ENCODE measurements around the gene ZFP90. TPM values are rescaled to one million over a fixed set of nuclear protein-coding genes. Genes with fewer than 3 reads are reported as not detected.
"Not testable (repeated sequence)": the region's sequence is repeated elsewhere in the genome, so short reads cannot be mapped to it uniquely, and the experiment has no call there.

Gene ZFP90
- total RNA-seq, 6 donors from 2014 or later = 14.3 to 33.5 (median 20.6) TPM

DNA sequence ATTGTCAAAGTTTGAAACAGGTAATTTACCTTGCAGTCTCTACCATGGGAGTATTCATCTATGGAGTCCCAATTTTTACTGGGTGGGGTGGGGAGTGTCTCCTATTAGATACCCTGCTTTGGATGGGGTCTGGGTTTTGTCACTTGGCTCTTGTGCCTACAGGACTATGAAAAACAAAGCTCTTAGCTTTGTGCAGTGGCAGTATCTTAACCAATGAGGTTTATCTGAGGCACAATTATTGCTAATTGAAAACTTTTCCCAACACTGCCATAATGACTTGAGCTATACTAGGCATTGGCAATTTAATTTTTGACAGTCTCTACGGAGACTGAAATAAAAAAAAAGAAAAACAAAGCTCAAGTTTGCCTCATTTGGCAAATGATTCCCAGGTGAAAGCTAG, 3.8 kb upstream of the ZFP90 start:
- TF ChIP-seq, protein P1, sequence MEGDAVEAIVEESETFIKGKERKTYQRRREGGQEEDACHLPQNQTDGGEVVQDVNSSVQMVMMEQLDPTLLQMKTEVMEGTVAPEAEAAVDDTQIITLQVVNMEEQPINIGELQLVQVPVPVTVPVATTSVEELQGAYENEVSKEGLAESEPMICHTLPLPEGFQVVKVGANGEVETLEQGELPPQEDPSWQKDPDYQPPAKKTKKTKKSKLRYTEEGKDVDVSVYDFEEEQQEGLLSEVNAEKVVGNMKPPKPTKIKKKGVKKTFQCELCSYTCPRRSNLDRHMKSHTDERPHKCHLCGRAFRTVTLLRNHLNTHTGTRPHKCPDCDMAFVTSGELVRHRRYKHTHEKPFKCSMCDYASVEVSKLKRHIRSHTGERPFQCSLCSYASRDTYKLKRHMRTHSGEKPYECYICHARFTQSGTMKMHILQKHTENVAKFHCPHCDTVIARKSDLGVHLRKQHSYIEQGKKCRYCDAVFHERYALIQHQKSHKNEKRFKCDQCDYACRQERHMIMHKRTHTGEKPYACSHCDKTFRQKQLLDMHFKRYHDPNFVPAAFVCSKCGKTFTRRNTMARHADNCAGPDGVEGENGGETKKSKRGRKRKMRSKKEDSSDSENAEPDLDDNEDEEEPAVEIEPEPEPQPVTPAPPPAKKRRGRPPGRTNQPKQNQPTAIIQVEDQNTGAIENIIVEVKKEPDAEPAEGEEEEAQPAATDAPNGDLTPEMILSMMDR (IDR thresholded peaks at IDR 0.05) = no peak
- TF ChIP-seq EP300 (IDR thresholded peaks at IDR 0.05) (no peak), POLR2A (IDR thresholded peaks at IDR 0.05) (no peak), POLR2AphosphoS5 (IDR thresholded peaks at IDR 0.05) (no peak)
- no peak for ATAC-seq (ENCODE audit: low FRiP score in 2 of 2)
- no peaks in the 10 kb centered on the region for H3K9me3 ChIP-seq

DNA sequence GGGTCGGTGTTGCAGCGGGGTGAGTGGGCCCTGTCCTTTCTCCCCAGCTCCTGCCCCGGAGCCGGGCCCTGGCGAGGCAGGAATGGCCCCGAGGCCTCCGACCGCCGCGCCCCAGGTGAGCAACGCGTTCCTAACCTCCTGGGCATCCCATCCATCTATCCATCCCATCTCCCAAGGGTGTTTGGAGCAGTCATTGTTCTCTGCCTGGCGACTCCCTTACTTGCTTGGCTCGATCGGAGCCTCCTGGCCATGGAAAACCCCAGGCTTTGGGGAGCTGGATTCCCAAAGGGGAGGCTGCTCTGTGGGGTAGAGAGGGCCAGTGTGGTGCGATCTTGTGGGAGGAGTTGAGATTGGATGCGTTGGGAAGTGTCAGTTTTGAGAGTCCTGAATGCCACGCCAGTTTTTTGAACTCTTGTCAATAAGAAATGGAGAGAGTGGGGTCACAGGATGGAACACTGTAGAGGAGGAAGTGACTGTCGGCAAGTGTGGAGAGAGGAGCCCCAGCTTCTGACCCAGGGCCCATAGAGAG, 684 bp downstream of the ZFP90 start:
- no peak for TF ChIP-seq POLR2A (IDR thresholded peaks at IDR 0.05)
- TF ChIP-seq, protein P1 (IDR thresholded peaks at IDR 0.05) = no peak
- no peak for TF ChIP-seq EP300 (IDR thresholded peaks at IDR 0.05)
- no peak for TF ChIP-seq POLR2AphosphoS5 (IDR thresholded peaks at IDR 0.05)
- Histone ChIP-seq H3K9me3 (no peaks in the 10 kb centered on the region), H3K4me3 (peak overlapping the region; percentile 81 to 100 (median 90)), H3K27me3 (no peaks in the 10 kb centered on the region), H3K4me1 (peaks cover 6 to 9% (median 8%) of the 10 kb centered on the region in 4 donors), H3K36me3 (peaks cover 0 to 20% (median 3%) of the 10 kb centered on the region in 4 donors), H3K27ac (peak overlapping the region; percentile 76 to 89 (median 86))
- ATAC-seq (ENCODE audit: low FRiP score in 2 of 2) = peak; percentile 32 to 38
- DNase-seq = no peak
- 3 to 4% methylated on average over 7 to 9 of the region's 19 CpGs for WGBS, 2 donors

More for the DNA sequence above, 3.8 kb upstream of the ZFP90 start:
- Histone ChIP-seq H3K27me3 (no peaks in the 10 kb centered on the region), H3K4me3 (no peak overlapping the region), H3K36me3 (peaks cover 0 to 3% (median 0%) of the 10 kb centered on the region in 4 donors), H3K27ac (no peak overlapping the region), H3K4me1 (peaks cover 13 to 16% (median 14%) of the 10 kb centered on the region in 4 donors)
- WGBS, 2 donors = 57 to 70% methylated on average over 1 of the region's 1 CpG
- DNase-seq = no peak

DNA sequence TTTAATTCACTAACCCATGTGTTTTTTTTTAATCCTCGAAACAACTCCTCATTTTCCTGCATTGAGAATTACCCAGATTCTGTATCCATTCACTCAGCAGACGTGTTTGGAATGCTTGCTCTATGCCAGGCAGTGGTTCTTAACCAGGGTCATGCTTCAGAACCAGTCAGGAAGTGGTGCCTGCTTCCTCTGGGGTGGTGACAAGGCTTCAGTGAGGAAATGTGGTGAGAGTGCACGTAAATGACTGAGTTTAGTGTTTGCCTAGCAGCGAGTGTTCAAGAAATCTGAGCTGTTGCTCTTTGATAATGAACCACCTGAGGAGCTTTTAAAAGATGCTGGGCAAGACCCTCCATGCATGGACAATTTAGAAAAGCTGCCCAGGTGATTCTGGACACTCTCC, 9.9 kb downstream of the ZFP90 start:
- WGBS, 2 donors = 69 to 88% methylated on average over 4 of the region's 4 CpGs
- Histone ChIP-seq H3K9me3 (peaks cover 0 to 61% (median 44%) of the 10 kb centered on the region in 4 donors), H3K4me1 (no peaks in the 10 kb centered on the region), H3K4me3 (no peak overlapping the region), H3K36me3 (peaks cover 2 to 62% (median 37%) of the 10 kb centered on the region in 4 donors), H3K27ac (no peak overlapping the region), H3K27me3 (no peaks in the 10 kb centered on the region)
- DNase-seq (no peak), ATAC-seq (ENCODE audit: low FRiP score in 2 of 2) (no peak)
- TF ChIP-seq POLR2AphosphoS5 (IDR thresholded peaks at IDR 0.05) = no peak
- TF ChIP-seq EP300 (IDR thresholded peaks at IDR 0.05) = no peak
- TF ChIP-seq POLR2A (IDR thresholded peaks at IDR 0.05) = no peak
- TF ChIP-seq, protein P1 (IDR thresholded peaks at IDR 0.05) = no peak

DNA sequence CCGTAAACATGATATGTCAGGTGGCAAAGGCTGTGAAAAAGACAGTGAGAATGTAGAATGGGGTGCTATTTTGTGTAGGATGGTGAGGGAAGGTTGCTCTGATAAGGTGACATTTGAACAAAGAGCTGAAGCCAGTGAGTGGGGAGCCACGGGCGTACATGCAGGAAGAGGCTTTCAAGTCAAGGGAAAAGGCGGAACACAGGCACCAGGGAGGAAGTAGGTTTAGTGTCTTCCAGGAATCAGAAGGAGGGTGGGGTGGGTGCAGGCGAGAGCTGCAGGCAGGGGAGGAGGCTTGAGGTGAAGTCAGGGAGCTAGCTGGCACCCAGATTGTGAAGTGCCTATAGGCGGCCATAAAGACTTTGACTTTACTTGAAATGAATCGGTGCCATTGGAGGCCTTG, 14.1 kb downstream of the ZFP90 start:
- DNase-seq (no peak), ATAC-seq (ENCODE audit: low FRiP score in 2 of 2) (no peak)
- Histone ChIP-seq H3K4me3 (no peak overlapping the region), H3K36me3 (peaks cover 2 to 77% (median 58%) of the 10 kb centered on the region in 4 donors), H3K27ac (no peak overlapping the region), H3K4me1 (no peaks in the 10 kb centered on the region), H3K9me3 (peaks cover 30 to 93% (median 80%) of the 10 kb centered on the region in 4 donors), H3K27me3 (no peaks in the 10 kb centered on the region)
- 97 to 99% methylated on average over 7 of the region's 7 CpGs for WGBS, 2 donors
- no peak for TF ChIP-seq POLR2AphosphoS5 (IDR thresholded peaks at IDR 0.05)
- TF ChIP-seq POLR2A (IDR thresholded peaks at IDR 0.05) = no peak
- no peak for TF ChIP-seq EP300 (IDR thresholded peaks at IDR 0.05)

DNA sequence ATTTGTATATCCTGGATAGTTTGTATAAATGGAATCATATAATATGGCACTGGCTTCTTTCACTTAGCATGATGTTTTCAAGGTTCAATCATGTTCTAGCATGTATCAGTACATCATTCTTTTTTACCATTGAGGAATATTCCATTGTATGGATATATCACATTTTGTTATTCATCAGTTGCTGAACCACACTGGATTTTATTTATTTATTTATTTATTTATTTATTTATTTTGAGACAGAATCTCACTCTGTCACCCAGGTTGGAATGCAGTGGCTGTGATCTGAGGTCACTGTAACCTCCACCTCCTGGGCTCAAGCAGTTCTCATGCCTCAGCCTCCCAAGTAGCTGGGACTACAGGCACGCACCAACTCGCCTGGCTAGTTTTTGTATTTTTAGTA, 21.2 kb downstream of the ZFP90 start:
- H3K27ac ChIP-seq; H3K4me1 ChIP-seq; ATAC-seq (ENCODE audit: low FRiP score in 2 of 2); H3K4me3 ChIP-seq; DNase-seq; H3K27me3 ChIP-seq: not testable (repeated sequence)
- 95 to 96% methylated on average over 2 of the region's 2 CpGs for whole genome bisulfite sequencing, 2 donors
- Histone ChIP-seq H3K36me3 (peaks cover 36 to 87% (median 73%) of the 10 kb centered on the region in 4 donors), H3K9me3 (peaks cover 90 to 100% (median 99%) of the 10 kb centered on the region in 4 donors)
